SH-SY5Y (cell line): Measurements from ENCODE around the gene CTCFL.

Experiments
- GATA2 ChIP-seq: IDR thresholded peaks from 2 replicates; pipeline ENCODE4 v1.6.1; 2011; ENCODE audit warnings: mild to moderate bottlenecking, low read depth, low read length
- GATA3 ChIP-seq: IDR thresholded peaks from 2 replicates; pipeline ENCODE4 v1.6.1; 2011; ENCODE audit warnings: low read depth, mild to moderate bottlenecking, low read length, moderate library complexity

DNA sequence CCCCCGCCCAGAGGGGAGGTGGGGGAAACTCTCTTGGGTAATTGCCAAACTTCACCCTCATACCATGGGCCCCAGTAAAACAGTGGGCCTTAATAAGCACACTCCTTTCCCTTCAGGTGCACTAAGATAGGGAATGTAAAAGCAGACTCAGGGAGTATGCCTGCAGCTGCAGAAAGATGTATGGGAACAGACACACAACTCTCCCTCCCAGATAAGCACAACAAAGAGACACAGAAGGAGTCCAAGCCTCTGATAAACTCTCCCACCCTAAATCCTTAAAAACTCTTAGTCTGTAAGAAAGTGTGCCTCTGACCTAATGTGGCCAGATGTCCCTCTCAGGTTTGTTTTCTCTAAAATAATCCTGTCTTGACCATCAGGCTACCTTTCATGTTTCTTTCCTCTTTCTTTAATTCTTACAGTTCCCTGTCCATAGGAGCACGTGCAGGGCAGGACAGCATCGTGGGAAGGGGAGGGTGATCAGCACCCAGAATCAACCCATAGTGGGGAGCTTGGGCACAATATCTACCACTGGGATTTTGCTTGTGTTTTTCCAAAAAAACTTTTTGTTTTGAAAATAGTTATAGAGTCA, 11.3 kb upstream of the CTCFL start:
- TF ChIP-seq GATA2 (no peak), GATA3 (no peak)
